Gastroesophageal sphincter (tissue), 2 donors: Measurements from ENCODE around the gene CEP112.

Experiments
- POLR2A ChIP-seq, 2 donors: fragments of 450-650 bp; IDR thresholded peaks; one replicate each; pipeline ENCODE4 v1.6.1; 2017; ENCODE audit warnings: antibody characterized with exemption in 2 of 2, mild to moderate bottlenecking in 2 of 2, moderate library complexity in 1 of 2
- POLR2AphosphoS5 ChIP-seq: sonication (generic); formaldehyde crosslinking; IDR thresholded peaks from one replicate; pipeline ENCODE4 v1.6.1; 2017; ENCODE audit warnings: antibody characterized with exemption

GRCh38 chr17:65801513-65801912, 390.4 kb downstream of the CEP112 start:
- TF ChIP-seq POLR2A (IDR thresholded peaks at IDR 0.05) = no peak
- TF ChIP-seq POLR2AphosphoS5 = no peak
